GM18951 (cell line): ENCODE measurements around the gene CHCHD1.

Source experiments
- POLR2A ChIP-seq: IDR thresholded peaks from 4 replicates; pipeline ENCODE4 v1.6.1; 2011; ENCODE audit warnings: mild to moderate bottlenecking; ENCODE audit not compliant: insufficient read length, insufficient read depth; ENCODE audit errors: extremely low read depth
- in situ Hi-C: fragments of 300-500 bp; cut with MboI; formaldehyde crosslinking; loops from one replicate; pipeline ENCODE4 v1.12.0; 2022; ENCODE audit warnings: low sequenced_read_pairs, mixed read lengths, inconsistent platforms; ENCODE audit not compliant: unreplicated experiment

The CHCHD1 gene

GRCh38 chr10:73803680-73804286 is 21.9 kb downstream of the CHCHD1 start:
- in situ Hi-C loops: no loop called here
- TF ChIP-seq POLR2A: peak; percentile 18

- TF ChIP-seq POLR2A: no peak
Observed at GRCh38 chr10:73806176-73806950, 24.5 kb downstream of the CHCHD1 start.

GRCh38 chr10:73807471-73807870 is 25.6 kb downstream of the CHCHD1 start:
- no peak for TF ChIP-seq POLR2A
- in situ Hi-C loops: no loop called here

More at GRCh38 chr10:73806176-73806950, 24.5 kb downstream of the CHCHD1 start:
- in situ Hi-C loops: no loop called here

GRCh38 chr10:73808021-73808815 is 26.4 kb downstream of the CHCHD1 start:
- in situ Hi-C loops: no loop called here
- TF ChIP-seq POLR2A: no peak

- no peak for TF ChIP-seq POLR2A
- in situ Hi-C loops: no loop called here
Observed at GRCh38 chr10:73809061-73809818, 27.4 kb downstream of the CHCHD1 start.

- in situ Hi-C loops: no loop called here
- TF ChIP-seq POLR2A: no peak
Observed at GRCh38 chr10:73810358-73810734, 28.5 kb downstream of the CHCHD1 start.

- no peak for TF ChIP-seq POLR2A
- in situ Hi-C loops: no loop called here
Observed at GRCh38 chr10:73810735-73811465, 29.1 kb downstream of the CHCHD1 start.

GRCh38 chr10:73812657-73813056 is 30.8 kb downstream of the CHCHD1 start:
- no peak for TF ChIP-seq POLR2A
- in situ Hi-C loops: no loop called here

- in situ Hi-C loops: no loop called here
- no peak for TF ChIP-seq POLR2A
Observed at GRCh38 chr10:73813333-73813732, 31.5 kb downstream of the CHCHD1 start.

GRCh38 chr10:73814276-73814895 is 32.5 kb downstream of the CHCHD1 start:
- no peak for TF ChIP-seq POLR2A
- in situ Hi-C loops: no loop called here

GRCh38 chr10:73814896-73815718 is 33.3 kb downstream of the CHCHD1 start:
- no peak for TF ChIP-seq POLR2A
- in situ Hi-C loops: no loop called here
